Measurements from ENCODE around the gene SPACA6. TPM values are rescaled to one million over a fixed set of nuclear protein-coding genes. Genes with fewer than 3 reads are reported as not detected.
A peak's percentile ranks its signal among the peaks of the same experiment; 100 is the strongest.
"Not testable (repeated sequence)": the region's sequence is repeated elsewhere in the genome, so short reads cannot be mapped to it uniquely, and the experiment has no call there.

Gene SPACA6
- total RNA-seq, result 1 to 10 TPM; 2.3 to 2.6 TPM

- ATAC-seq (no peak), DNase-seq (no peak)
- no peaks in the 10 kb centered on the region for H3K9me3 Mint-ChIP-seq (ENCODE audit: low read depth)
- CTCF ChIA-PET, result no interaction called here
- no peak within 1 kb of the TSS for H3K27ac Mint-ChIP-seq
- peaks cover 6% of the 10 kb centered on the region for H3K27me3 Mint-ChIP-seq
- peaks cover 3% of the 10 kb centered on the region for H3K4me1 Mint-ChIP-seq
- H3K4me3 Mint-ChIP-seq, result no peak within 1 kb of the TSS
- no peaks in the 10 kb centered on the region for H3K36me3 Mint-ChIP-seq
Measured at GRCh38 chr19:51693260-51693659, at the start of gene SPACA6. TSS of gene SPACA6 (plus strand) at chr19:51693330. CDS start at chr19:51693527, 197 bp downstream.

- CTCF ChIA-PET, result interaction anchor here (4.1 kb wide), 1 partner anchor 13 kb away, joined by 25 read pairs; no protein-coding TSS in a partner anchor
Measured at GRCh38 chr19:51644636-51645271, 48.4 kb upstream of the SPACA6 start.

GRCh38 chr19:51646730-51647129 lies 46.4 kb upstream of the SPACA6 start, which contains the start of gene SIGLEC14:
TSS of gene SIGLEC14 (minus strand) at chr19:51646825. CDS start at chr19:51646759, 66 bp downstream.
- H3K4me1 Mint-ChIP-seq; H3K9me3 Mint-ChIP-seq (ENCODE audit: low read depth); H3K36me3 Mint-ChIP-seq; DNase-seq; H3K4me3 Mint-ChIP-seq; CTCF ChIA-PET; H3K27ac Mint-ChIP-seq; ATAC-seq: not testable (repeated sequence)
- peaks cover 21% of the 10 kb centered on the region for H3K27me3 Mint-ChIP-seq

More at GRCh38 chr19:51644636-51645271, 48.4 kb upstream of the SPACA6 start:
- H3K4me1 Mint-ChIP-seq, result no peaks in the 10 kb centered on the region
- H3K36me3 Mint-ChIP-seq, result no peaks in the 10 kb centered on the region
- DNase-seq, result no peak
- H3K4me3 Mint-ChIP-seq, result no peak overlapping the region
- no peak for ATAC-seq
- no peak overlapping the region for H3K27ac Mint-ChIP-seq
- H3K9me3 Mint-ChIP-seq (ENCODE audit: low read depth), result no peaks in the 10 kb centered on the region
- peaks cover 34% of the 10 kb centered on the region for H3K27me3 Mint-ChIP-seq

- Mint-ChIP-seq H3K4me3 (no peak overlapping the region), H3K27ac (no peak overlapping the region), H3K36me3 (no peaks in the 10 kb centered on the region), H3K27me3 (peaks cover 19% of the 10 kb centered on the region), H3K9me3 (ENCODE audit: low read depth) (no peaks in the 10 kb centered on the region), H3K4me1 (no peaks in the 10 kb centered on the region)
- DNase-seq, result no peak
- no peak for ATAC-seq
- CTCF ChIA-PET, result no interaction called here
Measured at GRCh38 chr19:51647318-51647717, 45.8 kb upstream of the SPACA6 start.

- Mint-ChIP-seq H3K4me3 (no peak overlapping the region), H3K36me3 (no peaks in the 10 kb centered on the region), H3K27me3 (peaks cover 18% of the 10 kb centered on the region), H3K27ac (no peak overlapping the region), H3K9me3 (ENCODE audit: low read depth) (no peaks in the 10 kb centered on the region), H3K4me1 (peaks cover 3% of the 10 kb centered on the region)
- DNase-seq (no peak), ATAC-seq (no peak)
- CTCF ChIA-PET, result no interaction called here
Measured at GRCh38 chr19:51651216-51651846, 41.8 kb upstream of the SPACA6 start.

GRCh38 chr19:51652266-51652665 lies 40.9 kb upstream of the SPACA6 start:
- H3K27ac Mint-ChIP-seq, result no peak overlapping the region

GRCh38 chr19:51653162-51653561 lies 40.0 kb upstream of the SPACA6 start:
- DNase-seq (no peak), ATAC-seq (no peak)
- H3K9me3 Mint-ChIP-seq (ENCODE audit: low read depth), result no peaks in the 10 kb centered on the region
- peaks cover 9% of the 10 kb centered on the region for H3K4me1 Mint-ChIP-seq
- H3K27ac Mint-ChIP-seq, result no peak overlapping the region
- H3K4me3 Mint-ChIP-seq, result no peak overlapping the region
- CTCF ChIA-PET, result interaction anchor here (0.9 kb wide), 1 partner anchor 16 kb away, joined by 3 read pairs; no protein-coding TSS in a partner anchor
- H3K27me3 Mint-ChIP-seq, result peaks cover 20% of the 10 kb centered on the region
- H3K36me3 Mint-ChIP-seq, result no peaks in the 10 kb centered on the region

More at GRCh38 chr19:51652266-51652665, 40.9 kb upstream of the SPACA6 start:
- Mint-ChIP-seq H3K4me3 (no peak overlapping the region), H3K4me1 (peaks cover 9% of the 10 kb centered on the region), H3K36me3 (no peaks in the 10 kb centered on the region), H3K9me3 (ENCODE audit: low read depth) (no peaks in the 10 kb centered on the region), H3K27me3 (peaks cover 20% of the 10 kb centered on the region)
- CTCF ChIA-PET, result no interaction called here
- DNase-seq (no peak), ATAC-seq (no peak)

GRCh38 chr19:51654783-51655182 lies 38.3 kb upstream of the SPACA6 start:
- Mint-ChIP-seq H3K4me3 (no peak overlapping the region), H3K9me3 (ENCODE audit: low read depth) (no peaks in the 10 kb centered on the region), H3K36me3 (no peaks in the 10 kb centered on the region), H3K27ac (no peak overlapping the region), H3K27me3 (peaks cover 20% of the 10 kb centered on the region), H3K4me1 (peaks cover 9% of the 10 kb centered on the region)
- DNase-seq (no peak), ATAC-seq (no peak)
- CTCF ChIA-PET, result interaction anchor here (0.9 to 1.6 kb wide), 5 partner anchors 86 to 217 kb away, joined by 3 to 7 read pairs (median 3); no protein-coding TSS in a partner anchor

- H3K4me3 Mint-ChIP-seq, result no peak overlapping the region
- H3K27ac Mint-ChIP-seq, result no peak overlapping the region
- H3K9me3 Mint-ChIP-seq (ENCODE audit: low read depth), result peaks cover 2% of the 10 kb centered on the region
- H3K4me1 Mint-ChIP-seq, result peaks cover 5% of the 10 kb centered on the region
- peaks cover 38% of the 10 kb centered on the region for H3K27me3 Mint-ChIP-seq
- peak; percentile 49 for ATAC-seq
- CTCF ChIA-PET, result interaction anchor here (0.6 to 1.5 kb wide), 13 partner anchors 9 to 323 kb away, joined by 3 to 5 read pairs (median 3); no protein-coding TSS in a partner anchor
- peak; percentile 73 for DNase-seq
- no peaks in the 10 kb centered on the region for H3K36me3 Mint-ChIP-seq
Measured at GRCh38 chr19:51660975-51661600, 32.0 kb upstream of the SPACA6 start.

GRCh38 chr19:51663650-51664049 lies 29.5 kb upstream of the SPACA6 start:
- CTCF ChIA-PET, result interaction anchor here (0.8 to 1.1 kb wide), 2 partner anchors 149 to 191 kb away, joined by 3 read pairs; no protein-coding TSS in a partner anchor
- peaks cover 2% of the 10 kb centered on the region for H3K9me3 Mint-ChIP-seq (ENCODE audit: low read depth)
- no peak for DNase-seq
- H3K4me1 Mint-ChIP-seq, result no peaks in the 10 kb centered on the region
- no peaks in the 10 kb centered on the region for H3K36me3 Mint-ChIP-seq
- no peak overlapping the region for H3K27ac Mint-ChIP-seq
- no peak overlapping the region for H3K4me3 Mint-ChIP-seq
- peaks cover 35% of the 10 kb centered on the region for H3K27me3 Mint-ChIP-seq
- no peak for ATAC-seq

- Mint-ChIP-seq H3K27ac (no peak overlapping the region), H3K27me3 (peaks cover 35% of the 10 kb centered on the region), H3K9me3 (ENCODE audit: low read depth) (peaks cover 2% of the 10 kb centered on the region), H3K4me3 (no peak overlapping the region), H3K36me3 (no peaks in the 10 kb centered on the region), H3K4me1 (no peaks in the 10 kb centered on the region)
- no peak for DNase-seq
- ATAC-seq, result no peak
- CTCF ChIA-PET, result interaction anchor here (1.1 kb wide), 1 partner anchor 149 kb away, joined by 3 read pairs; no protein-coding TSS in a partner anchor
Measured at GRCh38 chr19:51664131-51664530, 29.0 kb upstream of the SPACA6 start.

- no peak for ATAC-seq
- no peaks in the 10 kb centered on the region for H3K4me1 Mint-ChIP-seq
- H3K36me3 Mint-ChIP-seq, result no peaks in the 10 kb centered on the region
- H3K4me3 Mint-ChIP-seq, result no peak overlapping the region
- peaks cover 2% of the 10 kb centered on the region for H3K9me3 Mint-ChIP-seq (ENCODE audit: low read depth)
- H3K27ac Mint-ChIP-seq, result no peak overlapping the region
- no peak for DNase-seq
- peaks cover 30% of the 10 kb centered on the region for H3K27me3 Mint-ChIP-seq
- CTCF ChIA-PET, result interaction anchor here (0.5 kb wide), 1 partner anchor 77 kb away, joined by 3 read pairs; no protein-coding TSS in a partner anchor
Measured at GRCh38 chr19:51664997-51665396, 28.1 kb upstream of the SPACA6 start.

GRCh38 chr19:51668216-51668615 lies 24.9 kb upstream of the SPACA6 start:
- Mint-ChIP-seq H3K27ac (no peak overlapping the region), H3K9me3 (ENCODE audit: low read depth) (peaks cover 2% of the 10 kb centered on the region), H3K4me1 (no peaks in the 10 kb centered on the region), H3K4me3 (no peak overlapping the region), H3K27me3 (peaks cover 16% of the 10 kb centered on the region), H3K36me3 (no peaks in the 10 kb centered on the region)
- no peak for ATAC-seq
- CTCF ChIA-PET, result interaction anchor here (1.1 kb wide), 1 partner anchor 15 kb away, joined by 3 read pairs; no protein-coding TSS in a partner anchor
- no peak for DNase-seq

Measured in activated CD8-positive, alpha-beta memory T cell treated with anti-CD3 and anti-CD28 coated beads, Interleukin-2, amount 10 ng/mL, durations not matched to agents 7 days and 5 days (primary cell).